ENCODE data around the gene VPS51.

- TF ChIP-seq CTCF (IDR thresholded peaks at IDR 0.05) (no peak), POLR2A (IDR thresholded peaks at IDR 0.05) (no peak)
Measured at GRCh38 chr11:65057526-65057925, 38.5 kb upstream of the VPS51 start.

Data from adrenal gland (tissue), 5 donors.